GM10266 (cell line): Measurements from ENCODE around the gene CACFD1.

Source experiments
- DNase-seq: peaks from one replicate; pipeline ENCODE4 v3.0.0; 2012; ENCODE audit errors: extremely low spot score
- TF ChIP-seq, protein P1 (sequence below): IDR thresholded peaks from 2 replicates; pipeline ENCODE4 v1.5.1; 2012; ENCODE audit warnings: mild to moderate bottlenecking, low read depth; ENCODE audit not compliant: control insufficient read depth, insufficient read depth; ENCODE audit errors: missing control alignments

Gene CACFD1

DNA sequence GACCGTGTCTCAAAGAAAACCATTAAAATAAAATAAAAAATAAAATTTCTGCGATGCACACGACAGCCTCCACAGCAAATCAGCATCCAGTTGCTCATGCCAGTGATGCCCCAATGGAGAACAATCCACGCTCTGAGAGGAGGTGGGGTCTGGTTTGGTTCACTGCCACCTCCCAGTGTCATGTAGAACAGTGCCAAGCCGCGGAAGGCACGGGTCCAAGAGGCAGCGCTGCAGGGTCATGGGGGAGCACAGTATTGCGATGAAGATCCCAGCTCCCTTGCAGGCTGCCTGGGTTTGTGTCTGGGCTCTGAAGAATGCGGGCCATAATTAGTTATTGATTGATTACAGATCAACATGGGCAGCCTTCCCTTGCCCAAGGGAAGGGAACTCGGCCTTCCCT is 6.1 kb upstream of the CACFD1 start:
- TF ChIP-seq, protein P1, sequence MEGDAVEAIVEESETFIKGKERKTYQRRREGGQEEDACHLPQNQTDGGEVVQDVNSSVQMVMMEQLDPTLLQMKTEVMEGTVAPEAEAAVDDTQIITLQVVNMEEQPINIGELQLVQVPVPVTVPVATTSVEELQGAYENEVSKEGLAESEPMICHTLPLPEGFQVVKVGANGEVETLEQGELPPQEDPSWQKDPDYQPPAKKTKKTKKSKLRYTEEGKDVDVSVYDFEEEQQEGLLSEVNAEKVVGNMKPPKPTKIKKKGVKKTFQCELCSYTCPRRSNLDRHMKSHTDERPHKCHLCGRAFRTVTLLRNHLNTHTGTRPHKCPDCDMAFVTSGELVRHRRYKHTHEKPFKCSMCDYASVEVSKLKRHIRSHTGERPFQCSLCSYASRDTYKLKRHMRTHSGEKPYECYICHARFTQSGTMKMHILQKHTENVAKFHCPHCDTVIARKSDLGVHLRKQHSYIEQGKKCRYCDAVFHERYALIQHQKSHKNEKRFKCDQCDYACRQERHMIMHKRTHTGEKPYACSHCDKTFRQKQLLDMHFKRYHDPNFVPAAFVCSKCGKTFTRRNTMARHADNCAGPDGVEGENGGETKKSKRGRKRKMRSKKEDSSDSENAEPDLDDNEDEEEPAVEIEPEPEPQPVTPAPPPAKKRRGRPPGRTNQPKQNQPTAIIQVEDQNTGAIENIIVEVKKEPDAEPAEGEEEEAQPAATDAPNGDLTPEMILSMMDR, result no peak
- no peak for DNase-seq

DNA sequence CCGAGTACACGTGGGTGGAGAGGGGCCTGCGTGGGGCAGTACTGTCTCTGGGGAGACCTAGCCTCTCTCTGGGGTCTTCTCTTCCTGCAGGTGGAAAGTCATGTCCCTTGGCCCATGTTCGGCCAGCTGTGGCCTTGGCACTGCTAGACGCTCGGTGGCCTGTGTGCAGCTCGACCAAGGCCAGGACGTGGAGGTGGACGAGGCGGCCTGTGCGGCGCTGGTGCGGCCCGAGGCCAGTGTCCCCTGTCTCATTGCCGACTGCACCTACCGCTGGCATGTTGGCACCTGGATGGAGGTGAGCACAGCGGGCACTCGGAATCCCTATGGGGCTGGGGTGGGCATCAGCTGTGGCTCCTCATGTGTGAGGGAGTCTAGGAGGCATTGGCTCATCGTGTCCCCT is 5.5 kb upstream of the CACFD1 start:
- TF ChIP-seq, protein P1, result no peak

DNA sequence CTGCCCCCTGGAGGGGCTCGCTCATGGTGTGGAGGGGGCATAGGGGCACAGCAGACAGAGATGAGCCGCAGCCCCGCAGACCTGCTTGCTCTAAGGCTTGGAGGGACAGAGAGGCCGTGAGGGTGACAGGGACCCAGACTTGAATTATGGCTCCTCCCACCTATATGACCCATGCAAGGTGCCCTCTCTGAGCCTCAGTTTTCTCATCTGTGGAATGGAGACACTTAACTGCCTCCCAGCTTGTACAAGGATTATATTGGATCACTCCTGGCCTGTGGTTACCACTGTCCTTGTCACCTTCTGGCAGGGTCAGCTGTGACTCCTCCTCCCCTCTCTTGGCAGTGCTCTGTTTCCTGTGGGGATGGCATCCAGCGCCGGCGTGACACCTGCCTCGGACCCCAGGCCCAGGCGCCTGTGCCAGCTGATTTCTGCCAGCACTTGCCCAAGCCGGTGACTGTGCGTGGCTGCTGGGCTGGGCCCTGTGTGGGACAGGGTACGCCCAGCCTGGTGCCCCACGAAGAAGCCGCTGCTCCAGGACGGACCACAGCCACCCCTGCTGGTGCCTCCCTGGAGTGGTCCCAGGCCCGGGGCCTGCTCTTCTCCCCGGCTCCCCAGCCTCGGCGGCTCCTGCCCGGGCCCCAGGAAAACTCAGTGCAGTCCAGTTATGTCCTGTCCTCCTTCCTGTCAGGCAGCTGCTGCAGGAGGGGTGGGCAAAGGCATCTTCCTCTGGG is 4.7 kb upstream of the CACFD1 start:
- TF ChIP-seq, protein P1, result no peak
- DNase-seq, result no peak

More for the DNA sequence above, 5.5 kb upstream of the CACFD1 start:
- DNase-seq, result no peak

DNA sequence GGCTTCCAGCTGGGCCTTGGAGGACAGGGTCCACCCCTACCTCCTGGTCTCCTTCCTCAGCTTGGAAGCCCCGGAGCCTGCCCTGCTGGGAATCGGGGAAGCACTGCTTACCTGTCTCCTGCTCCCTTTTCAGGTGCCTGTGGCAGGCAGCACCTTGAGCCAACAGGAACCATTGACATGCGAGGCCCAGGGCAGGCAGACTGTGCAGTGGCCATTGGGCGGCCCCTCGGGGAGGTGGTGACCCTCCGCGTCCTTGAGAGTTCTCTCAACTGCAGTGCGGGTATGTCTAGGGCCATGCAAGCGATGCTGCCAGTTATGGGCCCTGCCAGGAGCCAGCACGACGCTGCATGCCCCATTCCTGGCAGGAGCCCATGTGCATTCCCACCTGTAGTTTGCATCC is 3.8 kb upstream of the CACFD1 start:
- DNase-seq, result no peak
- TF ChIP-seq, protein P1, result no peak

DNA sequence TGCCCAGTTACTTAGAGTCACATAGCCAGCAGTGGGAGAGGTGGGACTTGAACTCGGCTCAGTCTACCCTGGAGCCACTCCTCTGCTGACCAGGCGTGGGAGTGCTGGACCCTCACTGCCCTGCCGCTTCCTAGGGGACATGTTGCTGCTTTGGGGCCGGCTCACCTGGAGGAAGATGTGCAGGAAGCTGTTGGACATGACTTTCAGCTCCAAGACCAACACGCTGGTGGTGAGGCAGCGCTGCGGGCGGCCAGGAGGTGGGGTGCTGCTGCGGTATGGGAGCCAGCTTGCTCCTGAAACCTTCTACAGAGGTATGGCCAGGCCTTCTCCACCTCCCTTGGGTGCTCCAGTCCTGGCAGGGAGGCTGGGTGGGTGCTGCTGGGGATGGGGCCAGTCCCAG is 3.4 kb upstream of the CACFD1 start:
- TF ChIP-seq, protein P1, result no peak
- DNase-seq, result no peak

DNA sequence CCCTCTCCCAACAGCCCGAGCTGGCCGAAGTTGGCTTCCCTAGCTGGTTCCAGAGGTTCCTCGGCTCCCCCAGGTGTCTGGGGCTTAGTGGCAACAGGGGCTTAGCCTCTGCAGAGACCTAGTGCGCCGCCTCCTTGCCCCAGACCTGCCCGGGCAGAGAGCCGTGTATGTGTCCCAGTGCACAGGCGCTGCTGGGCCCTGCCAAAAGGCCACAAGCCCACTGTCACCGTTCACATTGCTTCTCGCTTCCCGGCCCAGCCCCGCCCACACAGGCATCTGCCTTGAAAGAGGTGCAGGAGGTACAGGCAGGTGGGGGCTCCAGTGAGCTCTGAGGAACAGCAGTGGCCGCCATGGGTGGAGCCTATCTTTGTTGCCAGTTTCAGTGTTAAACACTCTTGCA is 2.5 kb upstream of the CACFD1 start:
- TF ChIP-seq, protein P1, result no peak
- DNase-seq, result no peak

DNA sequence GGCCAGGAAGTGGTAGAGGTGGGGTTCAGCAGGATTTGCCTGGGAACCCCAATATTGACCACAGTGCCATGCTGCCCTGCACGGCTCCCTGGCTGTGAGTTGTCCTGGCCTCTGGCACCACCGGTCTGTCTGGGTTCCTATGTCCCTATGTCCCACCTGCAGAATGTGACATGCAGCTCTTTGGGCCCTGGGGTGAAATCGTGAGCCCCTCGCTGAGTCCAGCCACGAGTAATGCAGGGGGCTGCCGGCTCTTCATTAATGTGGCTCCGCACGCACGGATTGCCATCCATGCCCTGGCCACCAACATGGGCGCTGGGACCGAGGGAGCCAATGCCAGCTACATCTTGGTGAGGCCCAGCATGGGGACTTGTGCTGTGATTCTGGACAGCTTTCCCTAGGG is 2.0 kb upstream of the CACFD1 start:
- TF ChIP-seq, protein P1, result no peak
- DNase-seq, result no peak
